SKM-1 treated with dmso at 0.1 percent for 144 hours (cell line): ENCODE results near the gene TNFRSF18.

Experiments
- DNase-seq: peaks from one replicate; lab custom pipeline; 2025; ENCODE audit not compliant: unreplicated experiment; lab: John Stamatoyannopoulos, UW

TNFRSF18 gene

DNA sequence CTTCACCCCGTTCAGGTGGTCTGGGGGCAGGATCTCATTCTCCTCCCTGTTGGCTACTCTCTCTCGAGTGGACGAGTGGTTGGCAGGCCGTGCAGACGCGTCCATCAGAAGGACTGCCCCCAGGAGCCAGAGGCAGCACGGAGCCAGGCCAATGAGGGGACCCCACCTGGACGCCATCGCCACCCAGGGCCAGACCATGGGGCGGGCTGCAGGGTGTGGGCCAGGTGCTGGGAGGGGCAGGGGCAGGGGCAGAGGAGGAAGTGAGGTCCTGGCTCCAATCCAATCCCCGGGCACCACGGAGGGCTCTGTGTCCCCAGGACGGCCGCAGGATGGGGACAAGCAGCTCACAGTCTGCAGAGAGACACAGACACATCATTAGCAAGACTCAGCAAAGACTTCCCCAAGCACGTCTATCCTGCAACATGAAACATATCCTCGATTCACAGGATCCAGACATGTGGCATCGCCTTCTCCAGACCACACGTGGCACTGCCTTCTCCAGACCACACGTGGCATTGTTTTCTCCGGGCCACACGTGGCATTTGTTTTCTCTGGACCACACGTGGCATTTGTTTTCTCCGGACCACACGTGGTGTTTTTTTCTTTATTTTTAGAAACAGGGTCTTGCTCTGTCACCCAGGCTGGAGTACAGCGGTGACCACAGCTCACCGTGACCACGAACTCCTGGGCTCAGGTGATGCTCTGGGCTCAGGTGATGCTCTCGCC, 22.4 kb upstream of the TNFRSF18 start:
- no peak for DNase-seq

DNA sequence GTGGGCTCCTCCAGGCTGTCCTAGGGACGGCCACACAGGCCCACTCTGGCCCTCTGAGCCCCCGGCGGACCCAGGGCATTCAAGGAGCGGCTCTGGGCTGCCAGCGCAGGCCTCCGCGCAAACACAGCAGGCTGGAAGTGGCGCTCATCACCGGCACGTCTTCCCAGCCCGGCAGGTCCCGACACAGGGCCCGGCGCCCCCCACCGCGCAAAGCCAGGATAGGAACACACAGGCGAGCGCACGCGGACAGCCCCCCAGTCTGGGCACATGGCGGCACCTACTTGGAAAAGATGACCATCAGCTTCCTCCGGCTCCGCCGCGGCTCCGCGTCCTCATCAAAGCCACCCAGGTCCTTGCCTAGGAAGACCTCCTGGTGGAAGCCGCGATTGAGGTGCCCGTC, 21.8 kb upstream of the TNFRSF18 start:
- no peak for DNase-seq

DNA sequence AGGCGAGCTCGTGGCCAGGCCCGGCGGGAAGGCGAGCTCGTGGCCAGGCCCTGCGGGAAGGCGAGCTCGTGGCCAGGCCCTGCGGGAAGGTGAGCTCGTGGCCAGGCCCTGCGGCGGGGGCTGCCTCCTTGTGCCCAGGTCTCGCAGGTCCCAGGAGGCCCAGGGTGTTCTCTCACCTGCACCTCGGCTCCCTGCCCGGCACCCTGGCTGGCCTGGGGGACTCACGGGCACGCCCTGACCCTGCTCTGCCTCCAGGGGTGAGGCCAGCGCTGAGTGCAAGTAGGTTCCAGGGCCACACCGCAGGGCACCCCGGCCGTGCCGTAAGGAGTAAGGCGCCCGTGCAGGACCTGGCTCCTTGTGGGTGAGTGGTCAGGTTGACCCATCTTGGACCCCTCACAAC, 21.0 kb upstream of the TNFRSF18 start:
- DNase-seq, result no peak

DNA sequence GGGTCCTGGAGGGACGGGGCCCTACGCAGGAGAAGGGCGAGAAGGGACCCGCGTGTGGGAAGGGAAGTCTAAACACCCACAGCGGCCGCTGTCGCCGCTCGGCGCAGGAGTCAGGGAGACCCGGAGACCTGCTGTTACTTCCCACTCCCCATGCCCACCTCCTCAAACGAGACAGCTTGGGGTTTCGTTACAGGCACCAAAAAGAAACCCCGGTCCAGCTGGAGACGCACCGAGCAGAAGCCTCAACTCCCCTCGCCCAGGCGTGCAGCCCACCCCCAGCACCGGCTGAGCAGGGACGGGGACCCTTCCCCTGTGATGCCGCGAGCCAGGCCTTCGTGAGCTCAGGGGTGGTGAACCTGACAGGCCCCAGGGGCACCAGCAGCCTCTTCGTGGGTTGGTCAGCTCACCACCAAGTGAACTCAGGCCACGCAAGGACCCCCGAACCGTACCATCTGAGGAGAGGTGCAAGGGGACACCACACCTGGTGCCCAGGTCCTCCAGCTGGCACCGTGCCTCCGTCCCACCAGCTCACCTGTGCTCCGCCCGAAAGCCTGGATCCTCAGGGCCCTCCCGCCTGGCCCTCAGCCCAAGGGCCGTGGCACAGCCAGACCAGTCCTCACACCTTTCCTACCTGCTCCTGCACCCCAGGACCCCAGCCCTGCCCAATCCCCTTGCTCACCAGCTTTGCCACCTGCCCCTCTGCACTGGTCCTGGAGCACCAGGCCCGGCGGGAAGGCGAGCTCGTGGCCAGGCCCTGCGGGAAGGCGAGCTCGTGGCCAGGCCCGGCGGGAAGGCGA, 20.4 kb upstream of the TNFRSF18 start:
- DNase-seq, result no peak

- DNase-seq, result no peak
These were observed 19.5 kb upstream of the TNFRSF18 start for GRCh38 chr1:1225913-1226312.

DNA sequence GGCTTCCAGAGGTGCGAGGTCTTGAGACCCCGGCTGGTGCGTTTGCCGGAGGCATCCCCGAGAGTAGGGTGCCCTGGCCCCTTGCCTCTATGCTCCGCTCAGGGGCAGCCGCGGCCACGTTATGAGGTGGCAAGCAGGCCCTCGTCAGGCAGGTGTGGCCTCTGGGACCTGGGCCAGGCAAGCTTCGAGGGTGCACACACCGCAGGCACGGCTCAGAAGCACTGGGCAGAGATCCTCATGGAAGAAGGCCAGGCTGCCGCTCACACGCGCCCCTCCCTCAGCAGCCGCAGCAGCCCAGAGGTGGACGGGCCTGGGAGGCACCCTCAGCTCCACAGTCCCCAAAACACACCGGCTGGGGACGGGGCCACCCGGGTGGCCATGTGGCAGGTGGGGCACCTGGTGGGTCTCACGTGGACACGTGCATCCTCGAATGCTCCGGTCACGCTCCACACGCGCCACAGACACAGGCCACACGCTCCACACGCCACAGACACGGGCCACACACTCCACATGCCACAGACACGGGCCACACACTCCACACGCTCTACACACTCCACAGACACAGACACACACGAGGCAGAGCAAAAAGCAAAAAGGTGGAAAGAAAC, 18.9 kb upstream of the TNFRSF18 start:
- no peak for DNase-seq

DNA sequence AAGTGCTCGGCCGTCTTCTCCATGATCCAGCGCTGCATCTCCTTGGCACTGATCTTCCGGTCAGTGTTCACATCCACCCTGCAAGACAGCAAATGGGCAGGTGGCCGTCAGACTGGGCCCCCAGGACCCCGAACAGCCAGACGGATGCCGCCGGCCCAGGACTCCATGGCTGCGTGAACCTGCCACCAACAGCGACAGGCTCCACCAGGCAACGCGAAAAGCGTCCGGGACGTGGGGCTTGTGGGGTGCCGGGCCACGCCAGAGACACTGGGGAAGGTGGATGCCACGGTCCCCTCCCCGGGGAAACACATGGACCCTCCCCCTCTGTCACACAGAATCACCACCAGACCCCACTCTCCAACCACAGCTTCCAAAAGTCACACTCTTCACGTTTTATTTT, 17.5 kb upstream of the TNFRSF18 start:
- no peak for DNase-seq

DNA sequence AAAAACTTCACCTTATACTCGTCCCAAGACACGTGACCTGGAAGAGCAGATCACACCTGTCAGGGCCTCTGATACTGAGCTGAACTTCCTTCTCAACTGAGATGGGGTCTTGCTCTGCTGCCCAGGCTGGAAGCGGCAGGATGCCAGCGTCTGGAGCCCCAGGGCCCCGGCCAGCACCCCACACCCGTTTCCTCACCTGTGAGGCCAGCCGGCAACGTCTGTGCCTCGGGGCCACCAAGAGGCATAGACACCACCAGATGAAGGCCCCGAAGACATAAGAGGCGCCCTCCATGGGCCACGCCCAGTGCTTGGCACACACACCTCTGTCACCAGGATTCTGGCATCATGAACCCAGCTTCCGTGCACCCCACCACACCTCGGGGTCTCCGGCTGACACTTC, 16.9 kb upstream of the TNFRSF18 start:
- no peak for DNase-seq

DNA sequence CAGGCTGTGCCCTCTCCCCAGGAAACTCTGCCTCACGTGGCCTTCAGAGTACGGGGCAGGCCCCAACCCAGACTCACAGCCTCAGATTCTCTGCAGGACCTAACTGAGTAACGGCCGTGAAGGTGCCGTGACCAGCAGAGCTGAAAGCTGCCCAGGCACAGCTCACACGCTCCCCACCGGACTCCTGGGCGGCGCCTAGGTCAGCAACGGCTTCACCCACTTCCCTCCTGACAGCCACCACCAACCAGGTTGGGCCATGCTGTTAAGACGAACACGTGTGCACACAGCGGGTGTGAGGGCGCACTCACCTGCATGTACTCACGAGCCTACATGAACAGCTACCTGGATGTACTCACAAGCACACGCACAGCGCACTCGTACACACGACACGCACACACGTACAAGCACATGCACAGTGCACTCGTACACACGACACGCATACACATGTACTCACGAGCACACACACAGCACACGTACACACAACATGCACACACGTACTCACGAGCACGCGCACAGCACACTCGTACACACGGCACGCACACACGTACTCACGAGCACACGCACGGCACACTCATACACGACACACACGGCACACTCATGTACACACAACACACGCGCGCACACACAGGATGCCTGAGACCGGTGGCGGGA, 16.3 kb upstream of the TNFRSF18 start:
- DNase-seq, result no peak

DNA sequence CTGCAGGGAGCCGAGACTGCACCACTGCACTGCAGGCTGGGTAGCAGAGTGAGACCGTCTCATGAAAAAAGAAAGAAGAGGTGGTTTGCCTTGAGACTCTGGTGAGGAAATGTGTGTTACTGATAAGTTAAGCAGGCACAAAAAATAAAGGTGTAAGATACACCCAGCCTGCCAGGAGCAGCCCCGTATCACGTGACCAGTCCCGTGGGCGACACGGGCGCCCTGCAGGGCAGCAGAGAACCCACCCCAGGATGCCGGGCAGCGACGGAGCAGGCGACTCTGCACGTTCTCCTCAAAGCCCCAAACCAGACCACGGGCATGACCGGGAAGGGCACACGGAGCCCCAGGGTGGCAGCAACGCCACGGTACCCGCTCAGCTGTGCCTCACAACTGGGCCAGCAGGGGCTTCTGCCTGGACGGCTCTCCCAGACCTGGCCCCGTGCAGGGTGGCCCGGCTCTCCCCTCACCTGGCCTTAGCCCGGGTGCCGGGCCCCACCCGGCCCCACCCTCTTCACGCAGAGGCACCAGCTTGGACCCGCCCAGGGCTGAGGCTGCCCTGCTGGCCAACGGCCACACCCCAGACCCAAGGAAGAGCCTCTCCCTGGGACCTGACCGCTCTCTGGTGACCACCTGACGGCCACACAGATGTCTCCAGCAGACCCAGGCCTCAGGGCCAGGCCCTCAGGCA, 15.6 kb upstream of the TNFRSF18 start:
- DNase-seq, result no peak

- no peak for DNase-seq
These were observed 13.8 kb upstream of the TNFRSF18 start for GRCh38 chr1:1220197-1220596.

GRCh38 chr1:1219341-1219740, 12.9 kb upstream of the TNFRSF18 start:
- no peak for DNase-seq

DNA sequence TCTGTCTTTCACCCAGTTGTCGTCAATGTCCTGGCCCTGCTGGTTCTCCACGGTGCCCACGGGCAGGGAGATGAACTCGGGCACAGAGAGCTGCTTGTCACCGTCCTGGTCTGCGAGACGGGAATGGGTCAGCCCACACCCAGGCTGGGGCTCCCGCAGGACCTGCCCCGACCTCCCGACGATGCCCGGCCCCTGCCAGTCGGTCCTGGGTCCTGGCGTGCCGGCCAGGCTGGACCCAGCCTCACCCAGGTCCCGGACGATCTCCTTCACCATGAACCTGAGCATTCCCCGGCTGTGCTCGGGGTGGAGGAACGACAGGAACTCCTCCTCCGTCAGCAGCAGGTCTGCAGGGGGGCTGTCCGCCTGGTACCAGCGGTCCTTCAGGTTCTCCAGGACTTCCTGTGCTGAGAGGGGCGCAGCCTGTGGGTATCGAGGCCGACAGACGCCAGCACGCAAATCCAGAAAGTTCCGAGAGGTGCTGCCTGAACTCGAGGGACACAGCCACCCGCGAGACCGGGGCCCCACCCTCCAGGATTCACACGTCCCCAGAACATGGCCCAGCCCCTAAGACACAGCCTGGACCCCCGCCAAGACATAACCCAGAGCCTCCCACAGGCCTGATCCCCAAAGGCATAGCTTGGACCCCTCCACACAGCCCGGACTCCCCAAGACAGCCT, 12.3 kb upstream of the TNFRSF18 start:
- no peak for DNase-seq

- DNase-seq, result no peak
These were observed 11.5 kb upstream of the TNFRSF18 start for GRCh38 chr1:1217621-1218523.

- DNase-seq, result no peak
These were observed 10.6 kb upstream of the TNFRSF18 start for GRCh38 chr1:1216770-1217620.

DNA sequence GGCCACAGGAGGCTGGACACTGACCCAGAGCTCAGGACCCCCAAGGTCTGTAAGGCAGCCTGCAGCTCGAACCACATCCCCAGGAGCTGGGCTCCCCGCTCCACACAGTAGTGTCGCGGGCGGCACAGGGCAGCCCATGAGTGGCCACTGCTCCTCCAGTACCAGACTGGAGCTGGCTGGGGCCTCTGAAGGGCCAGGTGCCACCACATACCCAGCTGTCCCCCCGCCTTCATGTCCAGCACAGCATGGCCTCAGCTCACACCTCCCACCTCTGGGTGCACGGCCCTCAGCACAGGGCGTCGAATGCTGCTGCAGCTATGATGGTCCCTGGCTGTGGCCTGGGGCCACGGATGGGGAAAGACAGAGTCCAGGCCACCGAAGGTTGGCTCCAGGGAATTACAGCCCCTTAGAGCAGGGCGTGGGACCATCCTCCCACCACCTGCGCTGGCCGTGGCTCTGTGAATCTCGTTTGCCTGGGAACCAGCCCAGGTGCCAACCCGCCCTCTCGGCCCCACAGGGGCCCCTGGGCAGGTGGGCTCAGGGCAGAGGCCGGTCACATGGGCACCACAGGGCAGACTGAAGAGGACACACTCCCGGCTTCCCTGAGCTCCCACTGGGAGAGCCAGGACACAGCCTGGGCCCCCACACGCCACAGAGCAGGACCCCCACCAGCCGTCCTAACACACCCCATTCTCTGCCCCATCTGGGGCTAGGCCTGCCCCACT, 9.7 kb upstream of the TNFRSF18 start:
- DNase-seq, result no peak

DNA sequence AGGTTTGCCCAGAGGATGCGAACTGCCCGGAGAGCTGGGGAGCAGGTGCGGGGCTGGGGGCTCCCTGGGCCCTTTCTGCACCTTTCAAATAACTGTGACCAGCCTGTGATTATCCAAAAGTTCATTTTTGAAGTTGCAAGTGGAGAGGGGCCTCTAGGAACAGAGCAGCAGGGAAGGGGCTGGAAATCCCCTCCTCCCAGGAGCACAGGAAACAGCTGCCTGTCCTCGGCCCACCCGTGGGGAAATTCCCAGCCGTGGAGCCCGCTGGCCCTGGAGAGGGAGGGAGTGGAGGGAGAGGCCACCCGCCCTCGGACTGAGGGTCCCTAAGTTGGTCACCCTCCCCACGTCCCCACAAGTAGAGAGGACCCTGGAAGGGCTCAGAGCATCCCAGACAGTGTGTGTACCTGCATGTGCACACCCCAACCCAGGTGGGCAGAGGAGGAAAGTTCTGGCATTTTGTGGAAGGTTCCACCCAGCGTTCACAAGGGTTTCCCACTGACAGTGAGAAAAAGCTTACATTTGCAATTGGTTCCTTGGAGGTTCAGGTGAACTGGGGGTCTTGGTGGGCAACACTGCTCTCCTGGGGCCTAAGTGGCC, 8.8 kb upstream of the TNFRSF18 start:
- no peak for DNase-seq
